ENCODE data around the gene CLDN25. TPM values are rescaled to one million over a fixed set of nuclear protein-coding genes. Genes with fewer than 3 reads are reported as not detected.

CLDN25 gene
- total and polyA plus RNA-seq, 2 of the 13 experiments (the other 11 are each of a cell fraction or from before 2014, with no cell fraction given): not detected

GRCh38 chr11:113773416-113774173 lies 6.0 kb upstream of the CLDN25 start, which contains the start of gene ZW10 (continued):
- TF ChIP-seq KIAA2018 (CRISPR knock-in tag; IDR thresholded peaks at IDR 0.05; ENCODE audit: borderline replicate concordance) (no peak), ZNF30 (CRISPR knock-in tag; IDR thresholded peaks at IDR 0.05) (no peak), CHD2 (IDR thresholded peaks at IDR 0.05; ENCODE audit: low read depth, low read length) (peak; percentile 92), RFXAP (CRISPR knock-in tag; IDR thresholded peaks at IDR 0.05; ENCODE audit: borderline replicate concordance) (peak; percentile 81; the same call in 1 of the 2 replicates), KDM3A (CRISPR knock-in tag; IDR thresholded peaks at IDR 0.05; ENCODE audit: low read depth) (no peak; the same call in 1 of the 2 replicates), POLR2A (IDR thresholded peaks at IDR 0.05; ENCODE audit: insufficient read depth in 1 of 2, low read depth in 2 of 2, low read length in 2 of 2) (peak; percentile 63 to 81), ZEB1 (IDR thresholded peaks at IDR 0.05; ENCODE audit: insufficient replicate concordance, low read depth) (no peak), MTF1 (CRISPR knock-in tag; IDR thresholded peaks at IDR 0.05) (no peak), AHR (CRISPR knock-in tag; IDR thresholded peaks at IDR 0.05) (no peak), RCOR2 (CRISPR knock-in tag; IDR thresholded peaks at IDR 0.05) (no peak), NR0B2 (CRISPR knock-in tag; IDR thresholded peaks at IDR 0.05) (no peak), HNRNPLL (IDR thresholded peaks at IDR 0.05; ENCODE audit: low read depth, low read length, poor library complexity, severe bottlenecking) (peak; percentile 91), TAF1 (CRISPR knock-in tag; IDR thresholded peaks at IDR 0.05) (peak; percentile 72; the same call in 1 of the 2 replicates), ZNF691 (CRISPR knock-in tag; IDR thresholded peaks at IDR 0.05; ENCODE audit: borderline replicate concordance, low read depth) (peak; percentile 53; the same call in 1 of the 2 replicates), FOXC1 (CRISPR knock-in tag; IDR thresholded peaks at IDR 0.05; ENCODE audit: borderline replicate concordance) (peak; percentile 80; the same call in 1 of the 2 replicates), PITX1 (CRISPR knock-in tag; IDR thresholded peaks at IDR 0.05) (peak; percentile 78; the same call in 1 of the 2 replicates), KLF13 (CRISPR knock-in tag; IDR thresholded peaks at IDR 0.05) (no peak), ZKSCAN8 (CRISPR knock-in tag; IDR thresholded peaks at IDR 0.05; ENCODE audit: borderline replicate concordance) (peak; percentile 35; the same call in 1 of the 2 replicates)
- TF ChIP-seq, protein P1, sequence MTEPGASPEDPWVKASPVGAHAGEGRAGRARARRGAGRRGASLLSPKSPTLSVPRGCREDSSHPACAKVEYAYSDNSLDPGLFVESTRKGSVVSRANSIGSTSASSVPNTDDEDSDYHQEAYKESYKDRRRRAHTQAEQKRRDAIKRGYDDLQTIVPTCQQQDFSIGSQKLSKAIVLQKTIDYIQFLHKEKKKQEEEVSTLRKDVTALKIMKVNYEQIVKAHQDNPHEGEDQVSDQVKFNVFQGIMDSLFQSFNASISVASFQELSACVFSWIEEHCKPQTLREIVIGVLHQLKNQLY (CRISPR knock-in tag; IDR thresholded peaks at IDR 0.05): no peak
